ENCODE data around the gene ABHD6. TPM values are rescaled to one million over a fixed set of nuclear protein-coding genes. Genes with fewer than 3 reads are reported as not detected.
A peak's percentile ranks its signal among the peaks of the same experiment; 100 is the strongest.

The ABHD6 gene
- total RNA-seq, 1 donor from 2014 or later: 3.9 TPM

DNA sequence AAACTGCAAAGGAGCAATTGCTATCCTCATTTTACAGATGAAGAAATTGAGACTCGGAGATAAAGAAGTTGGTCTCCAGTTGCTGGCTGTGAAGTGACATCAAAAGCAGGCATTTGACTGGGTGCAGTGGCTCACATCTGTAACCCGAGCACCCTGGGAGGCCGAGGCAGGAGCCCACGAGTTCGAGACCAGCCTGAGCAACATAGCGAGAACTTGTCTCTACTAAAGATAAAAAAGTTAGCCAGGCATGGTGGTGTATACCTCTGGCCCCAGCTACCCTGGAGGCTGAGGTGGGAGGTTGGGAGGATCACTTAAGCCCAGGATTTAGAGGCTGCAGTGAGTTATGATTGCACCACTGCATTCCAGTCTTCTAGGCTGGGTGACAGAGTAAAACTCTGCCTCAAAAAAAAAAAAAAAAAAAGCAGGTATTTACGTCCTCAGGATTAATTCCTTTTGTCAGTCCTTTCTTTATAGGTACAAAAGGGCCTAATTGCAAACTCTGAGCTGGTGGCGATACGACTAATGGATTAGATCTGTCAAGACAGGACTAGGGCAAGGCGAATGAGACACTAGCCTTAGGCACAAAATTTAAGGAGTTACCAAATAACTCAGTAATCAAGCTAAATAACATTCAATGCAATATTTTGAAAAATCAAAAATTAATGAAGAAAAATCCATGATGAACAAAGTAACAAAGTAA lies 20.9 kb upstream of the ABHD6 start:
- H3K27me3 Mint-ChIP-seq (ENCODE audit: low read depth, unreplicated experiment): peaks cover 48% of the 10 kb centered on the region
- H3K4me2 ChIP-seq (ENCODE audit: low read length): peak overlapping the region; percentile 81
- FAIRE-seq: no peak

GRCh38 chr3:58217209-58217811 lies 20.3 kb upstream of the ABHD6 start:
- Histone ChIP-seq H4K20me1 (ENCODE audit: insufficient read depth, low read length) (no peaks in the 10 kb centered on the region), H3K27ac (ENCODE audit: low read depth, low read length) (no peak overlapping the region), H3K79me2 (ENCODE audit: insufficient read depth, low read length) (no peaks in the 10 kb centered on the region), H3K36me3 (ENCODE audit: insufficient read depth, low read length) (no peaks in the 10 kb centered on the region), H3K4me1 (ENCODE audit: insufficient read depth, low read length) (peaks cover 6% of the 10 kb centered on the region), H3K4me3 (ENCODE audit: insufficient read depth, low read depth, low read length) (no peak overlapping the region), H3K9ac (ENCODE audit: low read length) (no peak overlapping the region), H3K9me3 (ENCODE audit: insufficient read depth, low read depth, low read length) (no peaks in the 10 kb centered on the region), H3K27me3 (ENCODE audit: insufficient read depth, low read length) (peaks cover 15% of the 10 kb centered on the region), H2AFZ (ENCODE audit: low read depth, low read length) (peak overlapping the region; percentile 79), H3K4me2 (ENCODE audit: low read length) (peak overlapping the region; percentile 81)
- TF ChIP-seq EZH2 (IDR thresholded peaks at IDR 0.05; ENCODE audit: insufficient read depth, low read length) (no peak), CTCF (IDR thresholded peaks at IDR 0.05; ENCODE audit: insufficient read depth, low read depth, low read length) (peak; percentile 86)
- H3K4me3 Mint-ChIP-seq (ENCODE audit: unreplicated experiment): no peak overlapping the region
- no peak overlapping the region for H3K27ac Mint-ChIP-seq (ENCODE audit: unreplicated experiment)
- DNase-seq (ENCODE audit: low read depth) (peak; percentile 51), FAIRE-seq (peak; percentile 23)
- H3K4me1 Mint-ChIP-seq (ENCODE audit: low read depth, unreplicated experiment): peaks cover 9% of the 10 kb centered on the region
- H3K9me3 Mint-ChIP-seq (ENCODE audit: unreplicated experiment): peaks cover 10% of the 10 kb centered on the region
- H3K27me3 Mint-ChIP-seq (ENCODE audit: low read depth, unreplicated experiment): peaks cover 50% of the 10 kb centered on the region
- H3K36me3 Mint-ChIP-seq (ENCODE audit: low read depth, unreplicated experiment): no peaks in the 10 kb centered on the region

More for the DNA sequence above, 20.9 kb upstream of the ABHD6 start:
- Histone ChIP-seq H3K36me3 (ENCODE audit: insufficient read depth, low read length) (no peaks in the 10 kb centered on the region), H3K9ac (ENCODE audit: low read length) (no peak overlapping the region), H3K27me3 (ENCODE audit: insufficient read depth, low read length) (peaks cover 15% of the 10 kb centered on the region), H2AFZ (ENCODE audit: low read depth, low read length) (no peak overlapping the region), H3K27ac (ENCODE audit: low read depth, low read length) (no peak overlapping the region), H3K9me3 (ENCODE audit: insufficient read depth, low read depth, low read length) (no peaks in the 10 kb centered on the region), H3K4me1 (ENCODE audit: insufficient read depth, low read length) (peaks cover 6% of the 10 kb centered on the region), H3K4me3 (ENCODE audit: insufficient read depth, low read depth, low read length) (no peak overlapping the region), H3K79me2 (ENCODE audit: insufficient read depth, low read length) (no peaks in the 10 kb centered on the region), H4K20me1 (ENCODE audit: insufficient read depth, low read length) (no peaks in the 10 kb centered on the region)
- peaks cover 7% of the 10 kb centered on the region for H3K4me1 Mint-ChIP-seq (ENCODE audit: low read depth, unreplicated experiment)
- no peak for TF ChIP-seq EZH2 (IDR thresholded peaks at IDR 0.05; ENCODE audit: insufficient read depth, low read length)
- no peak for TF ChIP-seq CTCF (IDR thresholded peaks at IDR 0.05; ENCODE audit: insufficient read depth, low read depth, low read length)
- peaks cover 10% of the 10 kb centered on the region for H3K9me3 Mint-ChIP-seq (ENCODE audit: unreplicated experiment)
- DNase-seq (ENCODE audit: low read depth): no peak
- H3K27ac Mint-ChIP-seq (ENCODE audit: unreplicated experiment): no peak overlapping the region
- no peaks in the 10 kb centered on the region for H3K36me3 Mint-ChIP-seq (ENCODE audit: low read depth, unreplicated experiment)
- H3K4me3 Mint-ChIP-seq (ENCODE audit: unreplicated experiment): no peak overlapping the region

GRCh38 chr3:58218904-58219303 lies 18.7 kb upstream of the ABHD6 start:
- Histone ChIP-seq H2AFZ (ENCODE audit: low read depth, low read length) (no peak overlapping the region), H3K4me2 (ENCODE audit: low read length) (no peak overlapping the region), H3K4me1 (ENCODE audit: insufficient read depth, low read length) (peaks cover 6% of the 10 kb centered on the region), H3K79me2 (ENCODE audit: insufficient read depth, low read length) (no peaks in the 10 kb centered on the region), H3K36me3 (ENCODE audit: insufficient read depth, low read length) (no peaks in the 10 kb centered on the region), H3K9me3 (ENCODE audit: insufficient read depth, low read depth, low read length) (no peaks in the 10 kb centered on the region), H3K4me3 (ENCODE audit: insufficient read depth, low read depth, low read length) (no peak overlapping the region), H3K9ac (ENCODE audit: low read length) (no peak overlapping the region), H3K27me3 (ENCODE audit: insufficient read depth, low read length) (peaks cover 10% of the 10 kb centered on the region), H4K20me1 (ENCODE audit: insufficient read depth, low read length) (no peaks in the 10 kb centered on the region), H3K27ac (ENCODE audit: low read depth, low read length) (no peak overlapping the region)
- H3K36me3 Mint-ChIP-seq (ENCODE audit: low read depth, unreplicated experiment): no peaks in the 10 kb centered on the region
- peaks cover 10% of the 10 kb centered on the region for H3K9me3 Mint-ChIP-seq (ENCODE audit: unreplicated experiment)
- TF ChIP-seq EZH2 (IDR thresholded peaks at IDR 0.05; ENCODE audit: insufficient read depth, low read length): no peak
- no peak overlapping the region for H3K27ac Mint-ChIP-seq (ENCODE audit: unreplicated experiment)
- no peak for FAIRE-seq
- no peak for DNase-seq (ENCODE audit: low read depth)
- no peak overlapping the region for H3K4me3 Mint-ChIP-seq (ENCODE audit: unreplicated experiment)
- peaks cover 54% of the 10 kb centered on the region for H3K27me3 Mint-ChIP-seq (ENCODE audit: low read depth, unreplicated experiment)
- H3K4me1 Mint-ChIP-seq (ENCODE audit: low read depth, unreplicated experiment): peaks cover 10% of the 10 kb centered on the region
